AG04449 (cell line): Measurements from ENCODE around the gene AMER3.

Source experiments
- CTCF ChIA-PET: fragments of 350-600 bp; formaldehyde crosslinking; extraction: SDS; loops from one replicate; lab custom pipeline; 2021; ENCODE audit warnings: antibody characterized with exemption; lab: Yijun Ruan, JAX
- POLR2A ChIA-PET: fragments of 400-600, 350-600 bp; formaldehyde crosslinking; extraction: SDS; loops from one replicate; lab custom pipeline; 2020; ENCODE audit warnings: antibody characterized with exemption, inconsistent platforms; lab: Yijun Ruan, JAX
- DNase-seq: peaks from one replicate; pipeline ENCODE4 v3.0.0-alpha.2; 2010; ENCODE audit warnings: low read depth, low spot score
- H3K4me3 ChIP-seq: 2 replicates; pipeline ENCODE4 v1.5.1; 2011; ENCODE audit warnings: low read depth, mild to moderate bottlenecking, control low read depth, low read length
- TF ChIP-seq, protein P1 (sequence below): IDR thresholded peaks from one replicate; pipeline ENCODE4 v1.5.1; 2011; ENCODE audit warnings: mild to moderate bottlenecking, moderate library complexity, low read length, control low read depth, inconsistent platforms; ENCODE audit not compliant: insufficient read depth; ENCODE audit errors: missing control alignments

The AMER3 gene

GRCh38 chr2:130797493-130798435 is 42.4 kb downstream of the AMER3 start:
- H3K4me3 ChIP-seq = peak overlapping the region; percentile 80
- TF ChIP-seq, protein P1, sequence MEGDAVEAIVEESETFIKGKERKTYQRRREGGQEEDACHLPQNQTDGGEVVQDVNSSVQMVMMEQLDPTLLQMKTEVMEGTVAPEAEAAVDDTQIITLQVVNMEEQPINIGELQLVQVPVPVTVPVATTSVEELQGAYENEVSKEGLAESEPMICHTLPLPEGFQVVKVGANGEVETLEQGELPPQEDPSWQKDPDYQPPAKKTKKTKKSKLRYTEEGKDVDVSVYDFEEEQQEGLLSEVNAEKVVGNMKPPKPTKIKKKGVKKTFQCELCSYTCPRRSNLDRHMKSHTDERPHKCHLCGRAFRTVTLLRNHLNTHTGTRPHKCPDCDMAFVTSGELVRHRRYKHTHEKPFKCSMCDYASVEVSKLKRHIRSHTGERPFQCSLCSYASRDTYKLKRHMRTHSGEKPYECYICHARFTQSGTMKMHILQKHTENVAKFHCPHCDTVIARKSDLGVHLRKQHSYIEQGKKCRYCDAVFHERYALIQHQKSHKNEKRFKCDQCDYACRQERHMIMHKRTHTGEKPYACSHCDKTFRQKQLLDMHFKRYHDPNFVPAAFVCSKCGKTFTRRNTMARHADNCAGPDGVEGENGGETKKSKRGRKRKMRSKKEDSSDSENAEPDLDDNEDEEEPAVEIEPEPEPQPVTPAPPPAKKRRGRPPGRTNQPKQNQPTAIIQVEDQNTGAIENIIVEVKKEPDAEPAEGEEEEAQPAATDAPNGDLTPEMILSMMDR = peak; percentile 98
- POLR2A ChIA-PET = interaction anchor here (0.9 to 1.1 kb wide), 2 partner anchors 30 to 76 kb away, joined by 3 to 4 read pairs; no protein-coding TSS in a partner anchor
- DNase-seq = peak; percentile 21
- CTCF ChIA-PET = interaction anchor here (0.6 to 11.1 kb wide), 31 partner anchors 11 to 356 kb away, joined by 3 to 253 read pairs (median 4); no protein-coding TSS in a partner anchor

- TF ChIP-seq, protein P1 = no peak
- POLR2A ChIA-PET = no interaction called here
- no peak for DNase-seq
- CTCF ChIA-PET = interaction anchor here (0.9 to 11.1 kb wide), 8 partner anchors 12 to 130 kb away, joined by 3 to 253 read pairs (median 4); no protein-coding TSS in a partner anchor
- peak overlapping the region; percentile 80 for H3K4me3 ChIP-seq
These were observed 43.3 kb downstream of the AMER3 start for GRCh38 chr2:130798472-130799218.

DNA sequence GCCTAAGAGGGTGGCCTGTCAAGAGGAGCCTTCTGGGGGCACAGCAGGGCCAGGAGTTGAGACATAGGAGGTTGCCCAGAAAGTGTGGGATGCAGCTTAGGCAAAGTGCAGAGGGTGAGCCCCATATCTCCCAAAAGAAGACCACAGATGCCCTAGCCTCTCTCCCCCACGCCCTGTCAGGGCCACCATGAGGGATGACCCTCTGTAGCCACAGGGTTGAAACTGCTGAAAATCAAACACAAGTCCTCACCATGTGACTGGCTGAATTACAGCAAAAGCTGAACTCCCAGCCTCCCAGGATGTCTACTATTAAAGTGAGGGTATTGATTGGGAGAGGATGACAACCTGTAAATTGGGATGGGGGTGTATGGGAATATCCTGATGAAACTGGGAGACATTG is 44.0 kb downstream of the AMER3 start:
- H3K4me3 ChIP-seq = no peak overlapping the region
- TF ChIP-seq, protein P1 = no peak
- CTCF ChIA-PET = interaction anchor here (0.8 to 11.1 kb wide), 6 partner anchors 10 to 129 kb away, joined by 3 to 253 read pairs (median 3); no protein-coding TSS in a partner anchor
- no peak for DNase-seq
- POLR2A ChIA-PET = no interaction called here

GRCh38 chr2:130805613-130806012 is 50.3 kb downstream of the AMER3 start:
- H3K4me3 ChIP-seq = no peak overlapping the region
- CTCF ChIA-PET = no interaction called here
- no peak for DNase-seq
- POLR2A ChIA-PET = no interaction called here
- TF ChIP-seq, protein P1 = no peak

GRCh38 chr2:130806370-130806769 is 51.0 kb downstream of the AMER3 start:
- ChIA-PET POLR2A (no interaction called here), CTCF (no interaction called here)
- TF ChIP-seq, protein P1 = no peak
- no peak for DNase-seq
- no peak overlapping the region for H3K4me3 ChIP-seq
